K562 (cell line): ENCODE results near the gene ZNF148. TPM values are rescaled to one million over a fixed set of nuclear protein-coding genes. Genes with fewer than 3 reads are reported as not detected.

Experiments used
- ATAC-seq: fragments of 200-7000 bp; cut with Tn5 transposase; 3 replicates; pipeline ENCODE4 v1.9.1; 2020; ENCODE audit warnings: moderate library complexity
- BruUV-seq: library from RNA; stranded (reverse); fragments of 400-500 nt; replicated peaks from 2 replicates; lab custom pipeline; 2021; lab: Mats Ljungman, UMichigan
- CTCF ChIA-PET: fragments of 300-600 bp; formaldehyde crosslinking; extraction: SDS; loops from one replicate; lab custom pipeline; 2021; ENCODE audit warnings: low intra/inter-chr PET ratio; lab: Yijun Ruan, JAX
- POLR2A ChIA-PET: fragments of 300-600, 350-650 bp; sonication (Branson Sonifier 250); formaldehyde crosslinking; extraction: SDS; loops from one replicate; lab custom pipeline; 2021; ENCODE audit warnings: antibody characterized with exemption, inconsistent platforms; lab: Yijun Ruan, JAX
- DNase-seq, 4 experiments: peaks; one replicate each; pipeline versions ENCODE4 v3.0.0 to v3.0.0-alpha.2; 2011 to 2018; ENCODE audit warnings: low spot score in 3 of 4, mixed read lengths in 3 of 4; ENCODE audit errors: extremely low read depth in 1 of 4
- FAIRE-seq: peaks from 2 replicates; lab custom pipeline; 2011; peaks lifted over from hg19 to GRCh38; lab: Jason Lieb, UNC
- H2AFZ ChIP-seq: 2 replicates; pipeline ENCODE4 v1.6.0; 2011; ENCODE audit warnings: low read depth, low read length, control low read depth, inconsistent platforms
- H3K27ac ChIP-seq: fragments of 200-600 bp; 3 replicates; pipeline ENCODE4 v1.8.0; 2011; ENCODE audit warnings: low read depth, mild to moderate bottlenecking, control low read depth, inconsistent platforms, low read length, moderate library complexity, mixed read lengths; ENCODE audit errors: extremely low read depth
- H3K27me3 ChIP-seq, 2 experiments: fragments of 300-600 bp in 1 of 2; 2 replicates in 1 of 2; 3 replicates in 1 of 2; pipeline versions ENCODE4 v1.6.0 to v1.8.0; 2011; ENCODE audit warnings: inconsistent platforms in 2 of 2, low read length in 2 of 2, mild to moderate bottlenecking in 1 of 2, mixed read lengths in 1 of 2, moderate library complexity in 1 of 2; ENCODE audit not compliant: control insufficient read depth in 2 of 2, insufficient read depth in 2 of 2
- H3K36me3 ChIP-seq: fragments of 300-600 bp; 3 replicates; pipeline ENCODE4 v1.8.0; 2011; ENCODE audit warnings: mild to moderate bottlenecking, low read length, inconsistent platforms; ENCODE audit not compliant: control insufficient read depth, insufficient read depth
- H3K4me1 ChIP-seq, 2 experiments: fragments of 200-600 bp in 1 of 2; replicated peaks in 1 of 2; 2 replicates in 1 of 2; 3 replicates in 1 of 2; pipeline versions ENCODE4 v1.5.1 to v1.8.0; 2011; ENCODE audit warnings: inconsistent platforms in 2 of 2, low read length in 2 of 2, mild to moderate bottlenecking in 1 of 2, mixed read lengths in 1 of 2, moderate library complexity in 1 of 2; ENCODE audit not compliant: control insufficient read depth in 2 of 2, insufficient read depth in 2 of 2
- H3K4me2 ChIP-seq: 2 replicates; pipeline ENCODE4 v1.6.1; 2011; ENCODE audit warnings: low read length, control low read depth, inconsistent platforms, mixed read lengths; ENCODE audit not compliant: insufficient read depth
- H3K4me3 ChIP-seq: fragments of 200-600 bp; sonication (generic), shearing (Covaris generic); 2 replicates; pipeline ENCODE4 v1.5.1; 2016; ENCODE audit warnings: control low read depth, inconsistent platforms
- H3K79me2 ChIP-seq: fragments of 200-600 bp; 3 replicates; pipeline ENCODE4 v1.8.0; 2011; ENCODE audit warnings: low read length, inconsistent platforms; ENCODE audit not compliant: control insufficient read depth, insufficient read depth
- H3K9ac ChIP-seq, 2 experiments: 2 replicates each; pipeline versions ENCODE4 v1.6.0 to v1.6.1; 2011; ENCODE audit warnings: low read depth in 2 of 2, low read length in 2 of 2, control low read depth in 1 of 2, inconsistent platforms in 1 of 2, mild to moderate bottlenecking in 1 of 2, mixed read lengths in 1 of 2; ENCODE audit not compliant: insufficient read depth in 1 of 2
- H3K9me1 ChIP-seq: one replicate; pipeline ENCODE4 v1.6.0; 2011; ENCODE audit warnings: inconsistent platforms, mild to moderate bottlenecking, low read length, moderate library complexity; ENCODE audit not compliant: control insufficient read depth, insufficient read depth
- H3K9me3 ChIP-seq: replicated peaks from 2 replicates; pipeline ENCODE4 v1.5.1; 2011; ENCODE audit warnings: low read depth, low read length, inconsistent platforms; ENCODE audit not compliant: control insufficient read depth, insufficient read depth
- H4K20me1 ChIP-seq: replicated peaks from 2 replicates; pipeline ENCODE4 v1.6.1; 2011; ENCODE audit warnings: low read length, inconsistent platforms, mixed read lengths; ENCODE audit not compliant: control insufficient read depth, insufficient read depth
- BCL6 ChIP-seq: fragments of 250-450 bp; sonication (Bioruptor Pico); IDR thresholded peaks from 2 replicates; pipeline ENCODE4 v1.4.0; 2020
- CBFA2T2 ChIP-seq: fragments of 450-650 bp; conservative IDR thresholded peaks from 2 replicates; pipeline ENCODE4 v1.6.1; 2017; ENCODE audit warnings: mild to moderate bottlenecking
- CBFA2T3 ChIP-seq: fragments of 450-650 bp; IDR thresholded peaks from 2 replicates; pipeline ENCODE4 v1.6.1; 2017
- CEBPB ChIP-seq: fragments of 450-650 bp; IDR thresholded peaks from 2 replicates; pipeline ENCODE4 v1.6.1; 2016; ENCODE audit warnings: missing genetic modification characterization, missing compliant biosample characterization
- DMBX1 ChIP-seq: fragments of 250-450 bp; sonication (Bioruptor Pico); IDR thresholded peaks from 2 replicates; pipeline ENCODE4 v1.8.0; 2022; ENCODE audit warnings: inconsistent platforms, mild to moderate bottlenecking, moderate library complexity, borderline replicate concordance
- E2F4 ChIP-seq: sonication (generic); formaldehyde crosslinking; IDR thresholded peaks from 2 replicates; pipeline ENCODE4 v1.8.0; 2022; ENCODE audit warnings: mild to moderate bottlenecking, low read depth, missing genetic modification reagents
- ESRRA ChIP-seq: fragments of 450-650 bp; IDR thresholded peaks from 2 replicates; pipeline ENCODE4 v1.6.1; 2014; ENCODE audit warnings: low read depth, mild to moderate bottlenecking, moderate library complexity, borderline replicate concordance
- IRF2 ChIP-seq: sonication (generic); formaldehyde crosslinking; IDR thresholded peaks from 2 replicates; pipeline ENCODE4 v1.8.1; 2022; ENCODE audit warnings: mild to moderate bottlenecking, missing genetic modification reagents
- KDM1A ChIP-seq, 2 experiments: fragments of 450-650 bp; IDR thresholded peaks; 2 replicates each; pipeline ENCODE4 v1.6.1; 2016; ENCODE audit warnings: mild to moderate bottlenecking in 2 of 2
- MNT ChIP-seq, 2 experiments: fragments of 450-650 bp; conservative IDR thresholded peaks; 2 replicates each; pipeline ENCODE4 v1.6.1; 2017; ENCODE audit warnings: mild to moderate bottlenecking in 2 of 2, moderate library complexity in 2 of 2
- MTA3 ChIP-seq: fragments of 450-650 bp; formaldehyde crosslinking; IDR thresholded peaks from 2 replicates; pipeline ENCODE4 v1.6.1; 2017; ENCODE audit warnings: mild to moderate bottlenecking, borderline replicate concordance
- SIX5 ChIP-seq, 2 experiments: IDR thresholded peaks; 2 replicates each; pipeline ENCODE4 v1.6.1; 2011; ENCODE audit warnings: low read length in 2 of 2, borderline replicate concordance in 1 of 2, low read depth in 1 of 2, mild to moderate bottlenecking in 1 of 2, moderate library complexity in 1 of 2; ENCODE audit not compliant: insufficient read depth in 1 of 2
- SMARCB1 ChIP-seq: IDR thresholded peaks from 2 replicates; pipeline ENCODE4 v1.6.1; 2011; ENCODE audit warnings: improper control_type of control experiment, low read depth; ENCODE audit not compliant: insufficient read length
- ZNF121 ChIP-seq: sonication (generic); formaldehyde crosslinking; conservative IDR thresholded peaks from 2 replicates; pipeline ENCODE4 v1.8.0; 2022; ENCODE audit warnings: missing genetic modification reagents
- WGBS: fragments of 100-300 bp; shearing (Covaris generic); methylation state at CpG from one replicate; pipeline ENCODE4 v1.1.6; 2016; ENCODE audit warnings: low coverage, mixed read lengths; ENCODE audit not compliant: insufficient coverage; ENCODE audit errors: missing lambda C conversion rate; 5-methylcytosine and 5-hydroxymethylcytosine counted together
- in situ Hi-C: fragments of 300-500 bp; cut with MboI; formaldehyde crosslinking; loops from 4 replicates; pipeline ENCODE4 v1.15.0; 2018; ENCODE audit warnings: inconsistent platforms, mixed read lengths
- intact Hi-C: fragments of 100-400 bp; cut with micrococcal nuclease; formaldehyde crosslinking; loops from 2 replicates; pipeline ENCODE4 v1.14.2; 2022
- polyA plus RNA-seq, 8 experiments: library from polyadenylated mRNA; depleted of rRNA in 4 of 8; stranded (reverse) in 5 of 8; unstranded in 3 of 8; fragments of >200 nt; fragmentation: Nextera tagmentation in 2 of 8; fragmentation: Illumina TruSeq in 1 of 8; extraction: Ambion mirVana in 2 of 8; extraction: Trizol in 1 of 8; gene quantifications; 2 replicates each; pipeline versions ENCODE4 v1.2.1 to v1.2.3, GENCODE V29; 2011 to 2014; ENCODE audit warnings: inconsistent platforms in 1 of 8, missing spikeins in 1 of 8
- total RNA-seq, 7 experiments: library from RNA; depleted of rRNA in 6 of 7; stranded (reverse); fragments of >200 nt in 6 of 7; fragmentation: Illumina TruSeq in 2 of 7; extraction: Trizol in 2 of 7; gene quantifications; 2 replicates each; pipeline versions ENCODE4 v1.2.1 to v1.2.3, GENCODE V29; 2011 to 2021; ENCODE audit warnings: low replicate concordance in 1 of 7

Gene ZNF148
- total and polyA plus RNA-seq, 9 of the 15 experiments (the other 6 are each of a cell fraction or from before 2014, with no cell fraction given) = 2.7 to 15.1 (median 8.3) TPM

- in situ Hi-C loops (no loop called here), intact Hi-C loops (loop anchor here (10.0 kb wide), 1 partner anchor 53 kb away; no protein-coding TSS in a partner anchor)
- FAIRE-seq = peak; percentile 46
- H2AFZ ChIP-seq = no peak overlapping the region
- ChIA-PET CTCF (no interaction called here), POLR2A (no interaction called here)
- DNase-seq = no peak
- H3K9ac ChIP-seq = no peak overlapping the region
- H3K36me3 ChIP-seq = no peaks in the 10 kb centered on the region
- peaks cover 2 to 3% of the 10 kb centered on the region in 2 experiments; a peak in 2 of 5 replicates for H3K4me1 ChIP-seq
- H3K4me2 ChIP-seq = no peak overlapping the region
- H3K9me3 ChIP-seq = no peaks in the 10 kb centered on the region
- TF ChIP-seq CEBPB (peak; percentile 31; the same call in 1 of the 2 replicates), KDM1A (IDR thresholded peaks at IDR 0.05) (peak in 1 of 2 experiments; percentile 26; a peak in 1 of 4 replicates), SIX5 (IDR thresholded peaks at IDR 0.05; ENCODE audit: borderline replicate concordance in 1 of 2, insufficient read depth in 1 of 2, low read depth in 1 of 2, low read length in 2 of 2) (no peak), ZNF121 (peak; percentile 59), CBFA2T3 (0 out of 2 replicates have a peak, but pooled peaks have one; percentile 28)
- TF ChIP-seq, all 486 proteins: peak for 4
- Histone ChIP-seq H3K27ac (no peak overlapping the region), H3K79me2 (no peaks in the 10 kb centered on the region), H3K27me3 (no peaks in the 10 kb centered on the region), H3K9me1 (no peaks in the 10 kb centered on the region), H4K20me1 (no peaks in the 10 kb centered on the region), H3K4me3 (no peak overlapping the region)
- no TSS peak for BruUV-seq
- ATAC-seq = no peak
- 13% methylated on average over 1 of the region's 1 CpG for WGBS
These were observed 7.2 kb upstream of the ZNF148 start for GRCh38 chr3:125382298-125382697.

DNA sequence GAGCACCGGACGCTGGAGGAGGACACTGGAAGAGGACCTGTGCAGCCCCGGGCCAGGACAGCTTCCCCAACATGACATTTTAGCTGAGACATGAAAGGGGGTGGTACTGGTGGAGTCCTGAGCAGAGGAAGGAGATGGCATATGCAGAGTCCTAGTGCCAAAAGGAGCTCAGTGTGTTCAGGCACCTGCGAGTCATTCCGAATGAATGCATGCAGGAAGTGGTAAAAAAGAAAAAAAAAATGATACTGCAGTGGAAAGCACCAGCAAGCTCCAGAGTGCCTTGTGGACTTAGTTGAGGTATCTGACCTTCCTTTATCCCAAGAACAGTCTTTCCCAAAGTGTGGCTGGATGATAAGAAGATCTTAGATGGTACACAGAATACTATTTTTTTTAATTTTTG, 6.6 kb upstream of the ZNF148 start:
- intact Hi-C loops = loop anchor here (10.0 kb wide), 1 partner anchor 53 kb away; no protein-coding TSS in a partner anchor
- H3K27me3 ChIP-seq = no peaks in the 10 kb centered on the region
- ChIA-PET CTCF (no interaction called here), POLR2A (no interaction called here)
- peaks cover 2 to 3% of the 10 kb centered on the region in 2 experiments; a peak in 2 of 5 replicates for H3K4me1 ChIP-seq
- ATAC-seq (no peak; the same call in 2 of the 3 replicates), FAIRE-seq (no peak), DNase-seq (no peak)
- H3K36me3 ChIP-seq = no peaks in the 10 kb centered on the region
- H3K4me3 ChIP-seq = no peak overlapping the region
- no TSS peak for BruUV-seq
- H4K20me1 ChIP-seq = no peaks in the 10 kb centered on the region
- no peaks in the 10 kb centered on the region for H3K9me3 ChIP-seq
- no peak overlapping the region for H2AFZ ChIP-seq
- no peak overlapping the region for H3K4me2 ChIP-seq
- in situ Hi-C loops = no loop called here
- no peaks in the 10 kb centered on the region for H3K79me2 ChIP-seq
- H3K9ac ChIP-seq = no peak overlapping the region
- H3K27ac ChIP-seq = no peak overlapping the region
- H3K9me1 ChIP-seq = no peaks in the 10 kb centered on the region
- WGBS = 36% methylated on average over 4 of the region's 5 CpGs
- no peak for TF ChIP-seq CBFA2T2
- TF ChIP-seq E2F4 (CRISPR knock-in tag) = no peak
- no peak for TF ChIP-seq MNT (conservative IDR thresholded peaks at IDR 0.05)
- TF ChIP-seq SMARCB1 = no peak
- no peak for TF ChIP-seq IRF2 (CRISPR knock-in tag)
- TF ChIP-seq BCL6 (CRISPR knock-in tag) = no peak
- TF ChIP-seq MTA3 = no peak
- TF ChIP-seq ESRRA = no peak
- TF ChIP-seq DMBX1 (CRISPR knock-in tag) = no peak
